ENCODE measurements around the gene RB1.

GRCh38 chr13:48429036-48429435, 125.5 kb downstream of the RB1 start:
- no peak for TF ChIP-seq POLR2A (IDR thresholded peaks at IDR 0.05; ENCODE audit: low read depth, low read length)
- no peak for TF ChIP-seq POLR2AphosphoS5 (IDR thresholded peaks at IDR 0.05; ENCODE audit: low read depth, low read length)

Measured in GM12892 (cell line).